Measurements from ENCODE around the gene JMJD8. TPM values are rescaled to one million over a fixed set of nuclear protein-coding genes. Genes with fewer than 3 reads are reported as not detected.
"Not testable (repeated sequence)": the region's sequence is repeated elsewhere in the genome, so short reads cannot be mapped to it uniquely, and the experiment has no call there.

The JMJD8 gene
- polyA plus RNA-seq, 4 donors: 64.4 to 85.4 (median 66.1) TPM

- no peak for DNase-seq (ENCODE audit: low read depth in 4 of 4, low spot score in 3 of 4)
Measured at GRCh38 chr16:722835-723633, 38.9 kb upstream of the JMJD8 start.

- no peak for DNase-seq (ENCODE audit: low read depth in 4 of 4, low spot score in 3 of 4)
Measured at GRCh38 chr16:721765-722540, 37.8 kb upstream of the JMJD8 start.

- DNase-seq (ENCODE audit: low read depth in 4 of 4, low spot score in 3 of 4): peak in 2 of 4 donors; percentile 70 to 75
Measured at GRCh38 chr16:720990-721764, 37.0 kb upstream of the JMJD8 start, which contains the start of gene ANTKMT. Gene ANTKMT (plus strand): TSS chr16:721146. CDS start chr16:721275, 129 bp downstream.

GRCh38 chr16:720447-720989 is 36.4 kb upstream of the JMJD8 start:
- DNase-seq (ENCODE audit: low read depth in 4 of 4, low spot score in 3 of 4): no peak

- DNase-seq (ENCODE audit: low read depth in 4 of 4, low spot score in 3 of 4): no peak
Measured at GRCh38 chr16:719815-720446, 35.8 kb upstream of the JMJD8 start.

- DNase-seq (ENCODE audit: low read depth in 4 of 4, low spot score in 3 of 4): no peak
Measured at GRCh38 chr16:718922-719321, 34.8 kb upstream of the JMJD8 start.

GRCh38 chr16:718389-718788 is 34.3 kb upstream of the JMJD8 start:
- no peak for DNase-seq (ENCODE audit: low read depth in 4 of 4, low spot score in 3 of 4)

- DNase-seq (ENCODE audit: low read depth in 4 of 4, low spot score in 3 of 4): no peak
Measured at GRCh38 chr16:717450-718245, 33.5 kb upstream of the JMJD8 start.

GRCh38 chr16:716768-717325 is 32.7 kb upstream of the JMJD8 start:
- no peak for DNase-seq (ENCODE audit: low read depth in 4 of 4, low spot score in 3 of 4)

- DNase-seq (ENCODE audit: low read depth in 4 of 4, low spot score in 3 of 4): no peak
Measured at GRCh38 chr16:716200-716568, 32.0 kb upstream of the JMJD8 start.

- no peak for DNase-seq (ENCODE audit: low read depth in 4 of 4, low spot score in 3 of 4)
Measured at GRCh38 chr16:715477-716199, 31.5 kb upstream of the JMJD8 start.

- DNase-seq (ENCODE audit: low read depth in 4 of 4, low spot score in 3 of 4): peak in 3 of 4 donors; percentile 70 to 79 (median 72)
Measured at GRCh38 chr16:714558-715476, 30.7 kb upstream of the JMJD8 start, which contains the start of gene METRN. Gene METRN (plus strand): TSS chr16:715118. CDS start chr16:715290, 172 bp downstream.

GRCh38 chr16:714079-714478 is 29.9 kb upstream of the JMJD8 start:
- no peak for DNase-seq (ENCODE audit: low read depth in 4 of 4, low spot score in 3 of 4)

- not testable (repeated sequence) for DNase-seq (ENCODE audit: low read depth in 4 of 4, low spot score in 3 of 4)
Measured at GRCh38 chr16:712740-713250, 28.7 kb upstream of the JMJD8 start.

GRCh38 chr16:711548-712320 is 27.6 kb upstream of the JMJD8 start:
- DNase-seq (ENCODE audit: low read depth in 4 of 4, low spot score in 3 of 4): no peak

- no peak for DNase-seq (ENCODE audit: low read depth in 4 of 4, low spot score in 3 of 4)
Measured at GRCh38 chr16:711084-711483, 26.9 kb upstream of the JMJD8 start.
